Adrenal gland (tissue), 12 donors: ENCODE results near the gene SLC6A11. TPM values are rescaled to one million over a fixed set of nuclear protein-coding genes. Genes with fewer than 3 reads are reported as not detected.

Experiments
- DNase-seq, 7 donors: peaks; one replicate each; pipeline ENCODE4 v3.0.0-alpha.2; 2019 to 2020
- H3K27ac ChIP-seq, 5 donors: fragments of 200-600 bp; sonication (generic) in 4 of 5; 1 replicate in 3 of 5; 2 replicates in 2 of 5; pipeline versions ENCODE4 v1.5.1 to v1.8.0; 2016 to 2020; ENCODE audit warnings: mild to moderate bottlenecking in 1 of 5
- H3K27me3 ChIP-seq: fragments of 200-600 bp; 2 replicates; pipeline ENCODE4 v1.8.0; 2021
- H3K36me3 ChIP-seq, 2 donors: fragments of 200-600 bp; replicated peaks in 1 of 2; 1 replicate in 1 of 2; 2 replicates in 1 of 2; pipeline versions ENCODE4 v1.5.1 to v1.8.0; 2018 to 2022
- H3K4me1 ChIP-seq, 2 donors: fragments of 200-600 bp; replicated peaks in 1 of 2; 1 replicate in 1 of 2; 2 replicates in 1 of 2; pipeline versions ENCODE4 v1.5.1 to v1.8.0; 2018 to 2021
- H3K4me3 ChIP-seq, 4 donors: fragments of 200-600 bp; sonication (generic) in 3 of 4; one replicate each; pipeline ENCODE4 v1.5.1; 2016 to 2018
- H3K9me3 ChIP-seq, 3 donors: fragments of 200-600 bp; sonication (generic) in 1 of 3; replicated peaks in 1 of 3; 1 replicate in 2 of 3; 2 replicates in 1 of 3; pipeline versions ENCODE4 v1.5.1 to v1.8.0; 2016 to 2021
- POLR2A ChIP-seq, 2 donors: fragments of 450-650 bp; IDR thresholded peaks; one replicate each; pipeline ENCODE4 v1.6.1; 2017; ENCODE audit warnings: antibody characterized with exemption in 2 of 2, mild to moderate bottlenecking in 2 of 2, moderate library complexity in 1 of 2
- WGBS, 4 donors: extraction: QIAGEN DNeasy Blood & Tissue Kit in 2 of 4; methylation state at CpG; one replicate each; pipeline versions ENCODE4 v1.1.5 to v1.1.7; 2013 to 2017; 5-methylcytosine and 5-hydroxymethylcytosine counted together
- intact Hi-C, 2 donors: fragments of 100-400 bp; cut with DNase I; formaldehyde crosslinking; loops; one replicate each; pipeline versions ENCODE4 v1.14.1 to v1.15.0; 2022 to 2023
- polyA plus RNA-seq, 3 donors: library from polyadenylated mRNA; stranded (reverse); fragments of 200-250 nt in 2 of 3; fragments of 350-450 nt in 1 of 3; fragmentation: Illumina TruSeq in 1 of 3; extraction: RNeasy Lipid Tissue Mini Kit (QIAGEN cat#74804) in 1 of 3; gene quantifications; one replicate each; pipeline ENCODE4 v1.2.3, GENCODE V29; 2013 to 2014
- total RNA-seq, 9 donors: library from RNA; depleted of rRNA in 4 of 9; stranded (reverse); fragments of >200 nt in 4 of 9; fragments of 120-200 nt in 1 of 9; fragmentation: NEBNext Ultra II Directional in 1 of 9; extraction: Animal tissue kit (Norgen Biotek cat#: 25700) in 1 of 9; gene quantifications; one replicate each; pipeline versions ENCODE4 v1.1.0 to v1.2.4, GENCODE V29; 2013 to 2023
- TF ChIP-seq, protein P1 (sequence below), 6 experiments: fragments of 450-650 bp in 4 of 6; fragments of 200-600 bp in 2 of 6; sonication (generic) in 1 of 6; IDR thresholded peaks; 1 replicate in 5 of 6; 2 replicates in 1 of 6; pipeline versions ENCODE4 v1.5.1 to v1.8.0; 2016 to 2021; ENCODE audit warnings: antibody characterized with exemption in 6 of 6, mild to moderate bottlenecking in 2 of 6, moderate library complexity in 1 of 6
- donor health status: healthy with polysubstance abuse.
- donor health status: Bipolar disorder and iron deficiency.
- donor health status: DM: yes; HTN: yes; CAD: no.
- donor health status: DM: no; HTN: no; CAD: no.
- donor health status: DM: no; HTN: no; CAD: no.
- donor health status: DM: yes; HTN: yes; CAD: no.

SLC6A11 gene
- total and polyA plus RNA-seq, 12 donors: 0.03 to 0.17 (median 0.06) TPM; not detected in 7

DNA sequence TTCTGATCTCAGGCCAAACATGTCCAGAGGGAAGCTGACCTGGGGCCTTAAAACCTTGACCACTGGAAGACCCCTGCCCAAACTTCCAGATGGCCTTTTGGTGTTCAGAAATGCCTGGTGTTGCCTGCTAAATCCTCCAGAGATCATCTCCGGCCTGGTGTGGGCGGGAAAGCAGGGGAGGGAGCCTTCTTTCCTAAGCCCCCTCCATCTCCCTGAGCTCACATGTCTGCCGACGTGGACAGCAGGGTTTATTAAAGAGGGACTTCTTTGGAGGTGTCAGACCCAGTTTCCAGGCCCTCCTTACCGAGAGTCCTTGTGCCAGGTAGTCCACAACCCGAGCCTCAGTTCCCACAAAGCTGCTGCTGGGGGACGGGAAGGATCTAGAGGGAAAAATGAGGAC is 120.7 kb downstream of the SLC6A11 start:
- Histone ChIP-seq H3K27ac (no peak overlapping the region), H3K4me1 (no peaks in the 10 kb centered on the region), H3K27me3 (no peaks in the 10 kb centered on the region), H3K9me3 (no peaks in the 10 kb centered on the region), H3K4me3 (no peak overlapping the region), H3K36me3 (no peaks in the 10 kb centered on the region)
- intact Hi-C loops: no loop called here
- no peak for DNase-seq
- WGBS, 4 donors: 67 to 82% (median 79%) methylated on average over 5 to 7 of the region's 7 CpGs
- TF ChIP-seq, protein P1, sequence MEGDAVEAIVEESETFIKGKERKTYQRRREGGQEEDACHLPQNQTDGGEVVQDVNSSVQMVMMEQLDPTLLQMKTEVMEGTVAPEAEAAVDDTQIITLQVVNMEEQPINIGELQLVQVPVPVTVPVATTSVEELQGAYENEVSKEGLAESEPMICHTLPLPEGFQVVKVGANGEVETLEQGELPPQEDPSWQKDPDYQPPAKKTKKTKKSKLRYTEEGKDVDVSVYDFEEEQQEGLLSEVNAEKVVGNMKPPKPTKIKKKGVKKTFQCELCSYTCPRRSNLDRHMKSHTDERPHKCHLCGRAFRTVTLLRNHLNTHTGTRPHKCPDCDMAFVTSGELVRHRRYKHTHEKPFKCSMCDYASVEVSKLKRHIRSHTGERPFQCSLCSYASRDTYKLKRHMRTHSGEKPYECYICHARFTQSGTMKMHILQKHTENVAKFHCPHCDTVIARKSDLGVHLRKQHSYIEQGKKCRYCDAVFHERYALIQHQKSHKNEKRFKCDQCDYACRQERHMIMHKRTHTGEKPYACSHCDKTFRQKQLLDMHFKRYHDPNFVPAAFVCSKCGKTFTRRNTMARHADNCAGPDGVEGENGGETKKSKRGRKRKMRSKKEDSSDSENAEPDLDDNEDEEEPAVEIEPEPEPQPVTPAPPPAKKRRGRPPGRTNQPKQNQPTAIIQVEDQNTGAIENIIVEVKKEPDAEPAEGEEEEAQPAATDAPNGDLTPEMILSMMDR (IDR thresholded peaks at IDR 0.05): no peak
- no peak for TF ChIP-seq POLR2A (IDR thresholded peaks at IDR 0.05)

DNA sequence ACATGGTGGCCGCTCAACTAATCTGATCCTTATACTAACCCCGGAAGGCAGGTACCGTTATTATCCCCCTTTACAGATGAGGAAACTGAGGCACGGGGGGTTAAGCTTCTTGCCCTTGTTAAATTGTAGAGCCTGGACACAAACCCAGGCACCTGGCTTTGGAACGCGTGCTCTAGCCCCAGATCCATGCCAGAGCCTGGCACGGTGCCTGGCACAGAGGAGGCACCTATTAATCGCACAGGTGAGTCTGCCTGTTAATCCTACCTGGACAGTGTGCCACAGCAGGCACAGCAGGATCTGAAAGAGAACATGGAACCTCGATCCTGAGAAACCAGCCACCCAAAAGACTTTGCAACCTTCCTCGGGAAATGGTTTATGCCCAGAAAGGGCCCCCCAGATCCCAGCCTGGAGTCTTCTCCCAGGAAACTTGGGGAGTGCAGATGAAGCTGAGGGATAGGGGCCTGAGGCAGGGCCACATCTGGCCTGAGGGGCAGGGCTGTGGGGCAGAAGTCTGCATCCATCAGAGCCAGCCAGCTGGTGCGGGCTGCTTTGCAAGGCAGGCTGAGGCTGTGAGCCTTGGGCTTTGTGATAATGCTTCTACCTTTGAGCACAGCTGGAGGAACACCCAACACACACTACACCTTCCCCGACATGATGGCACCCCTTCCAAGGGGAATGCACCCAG is 121.3 kb downstream of the SLC6A11 start:
- intact Hi-C loops: no loop called here

DNA sequence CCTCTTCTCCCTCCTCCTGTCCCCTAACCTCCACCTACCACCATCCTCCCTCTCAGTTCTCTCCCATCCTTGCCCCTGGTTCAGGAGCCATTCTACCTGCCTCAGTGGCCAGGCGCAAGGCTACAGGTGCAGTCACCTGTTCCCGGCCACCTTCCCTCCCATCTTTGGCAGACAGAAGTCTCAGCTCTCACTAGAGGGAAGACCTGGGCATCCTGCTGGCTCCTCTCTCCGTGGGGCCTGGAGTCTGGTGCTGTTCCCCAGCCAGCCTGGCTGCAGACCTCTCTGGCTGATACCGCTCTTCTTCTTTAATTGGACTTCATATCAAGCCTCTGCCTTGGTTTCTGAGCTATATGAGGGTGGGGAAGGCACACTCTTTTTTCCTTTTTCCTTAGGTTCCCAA is 123.5 kb downstream of the SLC6A11 start:
- Histone ChIP-seq H3K4me1 (no peaks in the 10 kb centered on the region), H3K4me3 (no peak overlapping the region), H3K27me3 (peaks cover 5% of the 10 kb centered on the region), H3K9me3 (no peaks in the 10 kb centered on the region), H3K36me3 (no peaks in the 10 kb centered on the region), H3K27ac (no peak overlapping the region)
- no peak for DNase-seq
- TF ChIP-seq, protein P1 (IDR thresholded peaks at IDR 0.05): no peak
- TF ChIP-seq POLR2A (IDR thresholded peaks at IDR 0.05): no peak
- 82 to 96% (median 90%) methylated on average over 4 of the region's 4 CpGs for whole genome bisulfite sequencing, 4 donors
- intact Hi-C loops: no loop called here

More for the DNA sequence above, 121.3 kb downstream of the SLC6A11 start:
- no peaks in the 10 kb centered on the region for H3K36me3 ChIP-seq
- H3K9me3 ChIP-seq: no peaks in the 10 kb centered on the region
- no peaks in the 10 kb centered on the region for H3K4me1 ChIP-seq
- H3K27ac ChIP-seq: no peak overlapping the region
- DNase-seq: no peak
- WGBS, 4 donors: 78 to 88% (median 83%) methylated on average over 8 to 12 of the region's 12 CpGs
- no peak for TF ChIP-seq POLR2A (IDR thresholded peaks at IDR 0.05)
- H3K4me3 ChIP-seq: no peak overlapping the region
- H3K27me3 ChIP-seq: no peaks in the 10 kb centered on the region

DNA sequence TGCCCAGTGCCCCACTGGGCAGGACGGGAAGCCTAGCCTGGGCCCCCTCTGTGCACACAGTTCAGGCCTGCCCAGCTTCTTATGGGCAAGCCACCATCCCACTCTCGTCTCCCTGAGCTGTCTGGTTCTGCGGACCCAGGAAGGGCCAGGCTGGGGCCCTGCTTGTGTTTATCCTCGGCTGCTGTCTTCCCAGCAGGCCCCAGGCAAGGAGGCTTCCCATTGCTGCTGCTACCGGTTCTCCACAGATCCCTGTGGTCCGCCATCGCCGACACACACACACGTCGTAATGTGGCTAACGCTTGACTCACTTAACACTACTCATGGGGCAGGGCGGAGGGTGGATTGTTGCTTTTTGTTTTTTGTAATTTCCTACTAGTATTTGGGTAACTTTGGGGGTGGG is 124.1 kb downstream of the SLC6A11 start:
- 73 to 86% (median 85%) methylated on average over 12 of the region's 12 CpGs for WGBS, 4 donors
- Histone ChIP-seq H3K9me3 (no peaks in the 10 kb centered on the region), H3K27ac (no peak overlapping the region), H3K4me3 (no peak overlapping the region), H3K27me3 (peaks cover 5% of the 10 kb centered on the region), H3K4me1 (no peaks in the 10 kb centered on the region), H3K36me3 (no peaks in the 10 kb centered on the region)
- TF ChIP-seq POLR2A (IDR thresholded peaks at IDR 0.05): no peak
- TF ChIP-seq, protein P1 (IDR thresholded peaks at IDR 0.05): no peak
- no peak for DNase-seq
- intact Hi-C loops: loop anchor here in 1 of 2 donors (10.0 kb wide), 1 partner anchor 395 kb away; no protein-coding TSS in a partner anchor

DNA sequence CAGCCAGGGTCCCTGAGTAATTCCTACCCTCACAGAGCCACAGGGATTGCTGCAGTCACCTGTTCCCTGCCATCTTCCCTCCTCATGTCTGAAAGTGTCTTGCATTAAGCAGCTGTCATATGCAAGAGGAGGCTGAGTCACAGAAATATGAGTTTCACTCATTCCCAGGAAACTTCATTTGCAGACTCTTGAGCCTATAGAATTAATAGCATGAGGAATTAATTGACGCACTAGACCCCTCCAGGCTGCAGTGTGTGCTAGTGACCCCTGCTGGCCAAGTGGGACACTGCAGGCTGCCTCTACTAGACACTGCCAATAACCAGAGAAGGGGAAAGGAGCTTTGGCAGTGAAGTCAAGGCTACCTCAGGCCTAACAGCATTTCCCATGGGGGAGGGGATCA is 125.9 kb downstream of the SLC6A11 start:
- intact Hi-C loops: loop anchor here in 1 of 2 donors (10.0 kb wide), 1 partner anchor 393 kb away; no protein-coding TSS in a partner anchor

More for the DNA sequence above, 125.9 kb downstream of the SLC6A11 start:
- 67 to 90% (median 84%) methylated on average over 1 of the region's 1 CpG for WGBS, 4 donors
- H3K27me3 ChIP-seq: peaks cover 9% of the 10 kb centered on the region
- no peak overlapping the region for H3K27ac ChIP-seq
- no peaks in the 10 kb centered on the region for H3K36me3 ChIP-seq
- H3K9me3 ChIP-seq: no peaks in the 10 kb centered on the region
- DNase-seq: peak in 1 of 7 donors; percentile 12
- H3K4me1 ChIP-seq: no peaks in the 10 kb centered on the region
- no peak for TF ChIP-seq POLR2A (IDR thresholded peaks at IDR 0.05)
- TF ChIP-seq, protein P1 (IDR thresholded peaks at IDR 0.05): peak in 4 of 6 experiments; percentile 32 to 51 (median 48)
- no peak overlapping the region for H3K4me3 ChIP-seq
